Body of pancreas (tissue), 4 donors: ENCODE measurements around the gene ABCD1.

Experiments
- CTCF ChIP-seq, 7 experiments: fragments of 450-650 bp in 4 of 7; fragments of 200-600 bp in 3 of 7; sonication (generic) in 3 of 7; IDR thresholded peaks; one replicate each; pipeline ENCODE4 v1.5.1; 2016 to 2019; ENCODE audit warnings: antibody characterized with exemption in 7 of 7
- POLR2A ChIP-seq, 3 donors: fragments of 450-650 bp; IDR thresholded peaks; one replicate each; pipeline ENCODE4 v1.6.1; 2016; ENCODE audit warnings: antibody characterized with exemption in 3 of 3, mild to moderate bottlenecking in 2 of 3

GRCh38 chrX:153738056-153738605 lies 13.5 kb downstream of the ABCD1 start:
- TF ChIP-seq CTCF (IDR thresholded peaks at IDR 0.05) (no peak), POLR2A (IDR thresholded peaks at IDR 0.05) (no peak)
